Measurements from ENCODE around the gene PCP2.

The PCP2 gene

GRCh38 chr19:7618348-7618747 lies 15.2 kb downstream of the PCP2 start:
- no peaks in the 10 kb centered on the region for H3K9me3 Mint-ChIP-seq

GRCh38 chr19:7617735-7618134 lies 15.8 kb downstream of the PCP2 start:
- H3K27ac Mint-ChIP-seq (ENCODE audit: low read depth), result peak overlapping the region; percentile 50
- H3K9me3 Mint-ChIP-seq, result no peaks in the 10 kb centered on the region
- H3K4me1 Mint-ChIP-seq, result peaks cover 8% of the 10 kb centered on the region
- H3K4me3 Mint-ChIP-seq, result no peak overlapping the region
- peaks cover 22% of the 10 kb centered on the region for H3K36me3 Mint-ChIP-seq (ENCODE audit: insufficient read depth)
- no peak for DNase-seq (ENCODE audit: low spot score in 2 of 2)
- no peaks in the 10 kb centered on the region for H3K27me3 Mint-ChIP-seq
- ATAC-seq (replicated peaks; ENCODE audit: extremely low read depth, poor library complexity, severe bottlenecking), result no peak

More at GRCh38 chr19:7618348-7618747, 15.2 kb downstream of the PCP2 start:
- H3K27me3 Mint-ChIP-seq, result no peaks in the 10 kb centered on the region
- DNase-seq (ENCODE audit: low spot score in 2 of 2) (no peak), ATAC-seq (replicated peaks; ENCODE audit: extremely low read depth, poor library complexity, severe bottlenecking) (no peak)
- H3K36me3 Mint-ChIP-seq (ENCODE audit: insufficient read depth), result peaks cover 26% of the 10 kb centered on the region
- H3K4me3 Mint-ChIP-seq, result no peak overlapping the region
- peak overlapping the region; percentile 50 for H3K27ac Mint-ChIP-seq (ENCODE audit: low read depth)
- H3K4me1 Mint-ChIP-seq, result peaks cover 8% of the 10 kb centered on the region

GRCh38 chr19:7617172-7617571 lies 16.3 kb downstream of the PCP2 start:
- no peaks in the 10 kb centered on the region for H3K9me3 Mint-ChIP-seq
- DNase-seq (ENCODE audit: low spot score in 2 of 2), result no peak
- no peaks in the 10 kb centered on the region for H3K27me3 Mint-ChIP-seq
- H3K4me3 Mint-ChIP-seq, result no peak overlapping the region
- H3K27ac Mint-ChIP-seq (ENCODE audit: low read depth), result no peak overlapping the region
- ATAC-seq (replicated peaks; ENCODE audit: extremely low read depth, poor library complexity, severe bottlenecking), result no peak
- peaks cover 8% of the 10 kb centered on the region for H3K4me1 Mint-ChIP-seq
- H3K36me3 Mint-ChIP-seq (ENCODE audit: insufficient read depth), result peaks cover 22% of the 10 kb centered on the region

- H3K36me3 Mint-ChIP-seq (ENCODE audit: insufficient read depth), result peaks cover 15% of the 10 kb centered on the region
Observed at GRCh38 chr19:7614859-7615741, 18.4 kb downstream of the PCP2 start.

GRCh38 chr19:7612282-7613274 lies 20.9 kb downstream of the PCP2 start:
- Mint-ChIP-seq H3K36me3 (ENCODE audit: insufficient read depth) (peaks cover 6% of the 10 kb centered on the region), H3K27ac (ENCODE audit: low read depth) (no peak overlapping the region), H3K27me3 (no peaks in the 10 kb centered on the region), H3K4me1 (no peaks in the 10 kb centered on the region), H3K9me3 (no peaks in the 10 kb centered on the region), H3K4me3 (no peak overlapping the region)
- ATAC-seq (replicated peaks; ENCODE audit: extremely low read depth, poor library complexity, severe bottlenecking), result no peak
- DNase-seq (ENCODE audit: low spot score in 2 of 2), result no peak

More at GRCh38 chr19:7614859-7615741, 18.4 kb downstream of the PCP2 start:
- Mint-ChIP-seq H3K27me3 (no peaks in the 10 kb centered on the region), H3K4me3 (no peak overlapping the region), H3K4me1 (peaks cover 8% of the 10 kb centered on the region), H3K27ac (ENCODE audit: low read depth) (no peak overlapping the region), H3K9me3 (no peaks in the 10 kb centered on the region)
- no peak for DNase-seq (ENCODE audit: low spot score in 2 of 2)
- no peak for ATAC-seq (replicated peaks; ENCODE audit: extremely low read depth, poor library complexity, severe bottlenecking)

- H3K27ac Mint-ChIP-seq (ENCODE audit: low read depth), result no peak overlapping the region
- H3K4me1 Mint-ChIP-seq, result no peaks in the 10 kb centered on the region
- H3K36me3 Mint-ChIP-seq (ENCODE audit: insufficient read depth), result peaks cover 5% of the 10 kb centered on the region
- DNase-seq (ENCODE audit: low spot score in 2 of 2) (no peak), ATAC-seq (replicated peaks; ENCODE audit: extremely low read depth, poor library complexity, severe bottlenecking) (no peak)
- H3K9me3 Mint-ChIP-seq, result no peaks in the 10 kb centered on the region
- no peaks in the 10 kb centered on the region for H3K27me3 Mint-ChIP-seq
- H3K4me3 Mint-ChIP-seq, result no peak overlapping the region
Observed at GRCh38 chr19:7611541-7612279, 21.8 kb downstream of the PCP2 start.

- Mint-ChIP-seq H3K27ac (ENCODE audit: low read depth) (no peak overlapping the region), H3K27me3 (peaks cover 2% of the 10 kb centered on the region), H3K4me3 (no peak overlapping the region), H3K9me3 (no peaks in the 10 kb centered on the region), H3K36me3 (ENCODE audit: insufficient read depth) (peaks cover 5% of the 10 kb centered on the region), H3K4me1 (no peaks in the 10 kb centered on the region)
- ATAC-seq (replicated peaks; ENCODE audit: extremely low read depth, poor library complexity, severe bottlenecking) (no peak), DNase-seq (ENCODE audit: low spot score in 2 of 2) (no peak)
Observed at GRCh38 chr19:7610491-7611240, 22.9 kb downstream of the PCP2 start.

- no peak overlapping the region for H3K27ac Mint-ChIP-seq (ENCODE audit: low read depth)
- no peak for ATAC-seq (replicated peaks; ENCODE audit: extremely low read depth, poor library complexity, severe bottlenecking)
Observed at GRCh38 chr19:7607874-7608560, 25.5 kb downstream of the PCP2 start.

GRCh38 chr19:7607212-7607873 lies 26.2 kb downstream of the PCP2 start:
- DNase-seq (ENCODE audit: low spot score in 2 of 2) (no peak), ATAC-seq (replicated peaks; ENCODE audit: extremely low read depth, poor library complexity, severe bottlenecking) (no peak)
- Mint-ChIP-seq H3K4me3 (no peak overlapping the region), H3K4me1 (no peaks in the 10 kb centered on the region), H3K36me3 (ENCODE audit: insufficient read depth) (peaks cover 5% of the 10 kb centered on the region), H3K27ac (ENCODE audit: low read depth) (no peak overlapping the region), H3K9me3 (no peaks in the 10 kb centered on the region), H3K27me3 (peaks cover 33% of the 10 kb centered on the region)

More at GRCh38 chr19:7607874-7608560, 25.5 kb downstream of the PCP2 start:
- Mint-ChIP-seq H3K4me3 (no peak overlapping the region), H3K4me1 (no peaks in the 10 kb centered on the region), H3K9me3 (no peaks in the 10 kb centered on the region), H3K36me3 (ENCODE audit: insufficient read depth) (peaks cover 5% of the 10 kb centered on the region), H3K27me3 (peaks cover 27% of the 10 kb centered on the region)
- DNase-seq (ENCODE audit: low spot score in 2 of 2), result no peak

GRCh38 chr19:7606289-7606688 lies 27.2 kb downstream of the PCP2 start:
- H3K36me3 Mint-ChIP-seq (ENCODE audit: insufficient read depth), result peaks cover 5% of the 10 kb centered on the region
- H3K4me3 Mint-ChIP-seq, result no peak overlapping the region
- no peaks in the 10 kb centered on the region for H3K4me1 Mint-ChIP-seq
- H3K27ac Mint-ChIP-seq (ENCODE audit: low read depth), result no peak overlapping the region
- no peaks in the 10 kb centered on the region for H3K9me3 Mint-ChIP-seq
- DNase-seq (ENCODE audit: low spot score in 2 of 2) (no peak), ATAC-seq (replicated peaks; ENCODE audit: extremely low read depth, poor library complexity, severe bottlenecking) (no peak)
- peaks cover 40% of the 10 kb centered on the region for H3K27me3 Mint-ChIP-seq

Data from central memory CD8-positive, alpha-beta T cell (primary cell).